Fibroblast of upper back skin (primary cell): ENCODE measurements around the gene PRMT9.

Experiments
- DNase-seq: peaks from one replicate; pipeline ENCODE4 v3.0.0-alpha.2; 2013

Gene PRMT9

GRCh38 chr4:147678796-147679549, 5.0 kb downstream of the PRMT9 start:
- no peak for DNase-seq

GRCh38 chr4:147678106-147678505, 5.9 kb downstream of the PRMT9 start:
- DNase-seq: no peak

- DNase-seq: peak; percentile 32
These were observed 9.5 kb downstream of the PRMT9 start for GRCh38 chr4:147674496-147674895.

- DNase-seq: no peak
These were observed 9.9 kb downstream of the PRMT9 start for GRCh38 chr4:147674073-147674472.

GRCh38 chr4:147658501-147658900, 25.5 kb downstream of the PRMT9 start:
- DNase-seq: no peak

GRCh38 chr4:147655639-147656038, 28.3 kb downstream of the PRMT9 start:
- DNase-seq: no peak

GRCh38 chr4:147651563-147651962, 32.4 kb downstream of the PRMT9 start:
- DNase-seq: no peak

GRCh38 chr4:147648656-147649055, 35.3 kb downstream of the PRMT9 start:
- DNase-seq: no peak

GRCh38 chr4:147645099-147645498, 38.9 kb downstream of the PRMT9 start:
- no peak for DNase-seq

GRCh38 chr4:147644471-147644870, 39.5 kb downstream of the PRMT9 start:
- DNase-seq: no peak

GRCh38 chr4:147643616-147644015, 40.3 kb downstream of the PRMT9 start:
- no peak for DNase-seq

- DNase-seq: peak; percentile 14
These were observed 43.6 kb downstream of the PRMT9 start for GRCh38 chr4:147640331-147640730.

- peak; percentile 25 for DNase-seq
These were observed 44.6 kb downstream of the PRMT9 start for GRCh38 chr4:147639388-147639787.

GRCh38 chr4:147638942-147639341, 45.0 kb downstream of the PRMT9 start:
- peak; percentile 18 for DNase-seq

GRCh38 chr4:147638365-147638764, 45.6 kb downstream of the PRMT9 start:
- DNase-seq: no peak

GRCh38 chr4:147635348-147635747, 48.6 kb downstream of the PRMT9 start:
- DNase-seq: no peak

GRCh38 chr4:147633643-147634042, 50.3 kb downstream of the PRMT9 start:
- no peak for DNase-seq

- peak; percentile 25 for DNase-seq
These were observed 50.9 kb downstream of the PRMT9 start for GRCh38 chr4:147633113-147633512.

GRCh38 chr4:147629783-147630730, 53.9 kb downstream of the PRMT9 start:
- DNase-seq: no peak

- no peak for DNase-seq
These were observed 55.5 kb downstream of the PRMT9 start for GRCh38 chr4:147628415-147628814.

GRCh38 chr4:147626903-147627302, 57.1 kb downstream of the PRMT9 start:
- DNase-seq: no peak

- DNase-seq: no peak
These were observed 58.2 kb downstream of the PRMT9 start for GRCh38 chr4:147625733-147626132.

GRCh38 chr4:147620315-147620714, 63.6 kb downstream of the PRMT9 start:
- DNase-seq: no peak
